GM12892 (cell line): ENCODE data around the gene SNX12.

Experiments used
- POLR2A ChIP-seq: IDR thresholded peaks from 2 replicates; pipeline ENCODE4 v1.6.1; 2011; ENCODE audit warnings: low read depth, low read length, control low read depth
- POLR2AphosphoS5 ChIP-seq: IDR thresholded peaks from 2 replicates; pipeline ENCODE4 v1.6.1; 2011; ENCODE audit warnings: low read depth, low read length, control low read depth
- TAF1 ChIP-seq: IDR thresholded peaks from 2 replicates; pipeline ENCODE4 v1.6.1; 2011; ENCODE audit warnings: low read depth, mild to moderate bottlenecking, control low read depth, low read length, borderline replicate concordance

- no peak for TF ChIP-seq POLR2A
- TF ChIP-seq POLR2AphosphoS5, result no peak
- no peak for TF ChIP-seq TAF1
Measured at GRCh38 chrX:71067089-71067488, 1.0 kb downstream of the SNX12 start.
